A172 (cell line): ENCODE data around the gene CRHR2. TPM values are rescaled to one million over a fixed set of nuclear protein-coding genes. Genes with fewer than 3 reads are reported as not detected.
"Not testable (repeated sequence)": the region's sequence is repeated elsewhere in the genome, so short reads cannot be mapped to it uniquely, and the experiment has no call there.

ENCODE experiments used
- DNase-seq: peaks from one replicate; pipeline ENCODE4 v3.0.0-alpha.2; 2015; ENCODE audit warnings: low spot score
- total RNA-seq: library from RNA; depleted of rRNA; stranded (reverse); fragments of >200 nt; shearing (Covaris generic); gene quantifications from 2 replicates; pipeline ENCODE4 v1.2.3, GENCODE V29; 2014; rRNA removed

Gene CRHR2
- total RNA-seq: not detected in 2 replicates

- DNase-seq: no peak
Measured at GRCh38 chr7:30682212-30683083, at the start of gene CRHR2. Gene CRHR2 (minus strand): TSS chr7:30682456. CDS start chr7:30682280, 176 bp downstream.

- DNase-seq: no peak
Measured at GRCh38 chr7:30731581-30731980, 49.3 kb upstream of the CRHR2 start.

- no peak for DNase-seq
Measured at GRCh38 chr7:30730996-30731395, 48.7 kb upstream of the CRHR2 start.

GRCh38 chr7:30730097-30730496 is 47.8 kb upstream of the CRHR2 start:
- DNase-seq: no peak

- DNase-seq: no peak
Measured at GRCh38 chr7:30729642-30730041, 47.4 kb upstream of the CRHR2 start.

GRCh38 chr7:30728591-30729100 is 46.4 kb upstream of the CRHR2 start:
- no peak for DNase-seq

GRCh38 chr7:30727061-30727945 is 45.0 kb upstream of the CRHR2 start:
- no peak for DNase-seq

- DNase-seq: no peak
Measured at GRCh38 chr7:30726296-30727006, 44.2 kb upstream of the CRHR2 start.

GRCh38 chr7:30723776-30724175 is 41.5 kb upstream of the CRHR2 start:
- no peak for DNase-seq

GRCh38 chr7:30722671-30723070 is 40.4 kb upstream of the CRHR2 start:
- no peak for DNase-seq

GRCh38 chr7:30722187-30722586 is 39.9 kb upstream of the CRHR2 start:
- no peak for DNase-seq

- DNase-seq: no peak
Measured at GRCh38 chr7:30721211-30721610, 39.0 kb upstream of the CRHR2 start.

- not testable (repeated sequence) for DNase-seq
Measured at GRCh38 chr7:30719434-30719833, 37.2 kb upstream of the CRHR2 start.

- peak; percentile 82 for DNase-seq
Measured at GRCh38 chr7:30717181-30717580, 34.9 kb upstream of the CRHR2 start.

- DNase-seq: no peak
Measured at GRCh38 chr7:30714129-30714528, 31.9 kb upstream of the CRHR2 start.

- no peak for DNase-seq
Measured at GRCh38 chr7:30713392-30713791, 31.1 kb upstream of the CRHR2 start.

GRCh38 chr7:30710669-30711068 is 28.4 kb upstream of the CRHR2 start:
- no peak for DNase-seq

- DNase-seq: no peak
Measured at GRCh38 chr7:30709549-30709948, 27.3 kb upstream of the CRHR2 start.

GRCh38 chr7:30708983-30709382 is 26.7 kb upstream of the CRHR2 start:
- DNase-seq: no peak

- no peak for DNase-seq
Measured at GRCh38 chr7:30708412-30708811, 26.2 kb upstream of the CRHR2 start.
